Mesothelial cell of epicardium (in vitro differentiated cells): ENCODE data around the gene ELF3. TPM values are rescaled to one million over a fixed set of nuclear protein-coding genes. Genes with fewer than 3 reads are reported as not detected.
"Not testable (repeated sequence)": the region's sequence is repeated elsewhere in the genome, so short reads cannot be mapped to it uniquely, and the experiment has no call there.

Source experiments
- DNase-seq, 2 experiments: peaks; one replicate each; pipeline ENCODE4 v3.0.0; 2021; ENCODE audit warnings: low spot score in 2 of 2; ENCODE audit not compliant: unreplicated experiment in 2 of 2
- H3K27ac Mint-ChIP-seq: 2 replicates; pipeline ENCODE4 v1.8.0; 2021; ENCODE audit warnings: mixed read lengths
- H3K27me3 Mint-ChIP-seq: 2 replicates; pipeline ENCODE4 v1.8.0; 2021; ENCODE audit warnings: low read depth, mixed read lengths
- H3K36me3 Mint-ChIP-seq: 2 replicates; pipeline ENCODE4 v1.8.0; 2021; ENCODE audit warnings: mixed read lengths
- H3K4me1 Mint-ChIP-seq: 2 replicates; pipeline ENCODE4 v1.8.0; 2021; ENCODE audit warnings: mixed read lengths
- H3K4me3 Mint-ChIP-seq: 2 replicates; pipeline ENCODE4 v1.8.0; 2021; ENCODE audit warnings: mild to moderate bottlenecking, moderate library complexity, mixed read lengths
- H3K9me3 Mint-ChIP-seq: 2 replicates; pipeline ENCODE4 v1.8.0; 2021; ENCODE audit warnings: mixed read lengths
- CTCF ChIP-seq: fragments of 200-600 bp; sonication (generic); IDR thresholded peaks from one replicate; pipeline ENCODE4 v1.5.0; 2021; ENCODE audit warnings: antibody characterized with exemption; ENCODE audit not compliant: unreplicated experiment
- total RNA-seq: library from RNA; stranded (reverse); gene quantifications from 3 replicates; pipeline ENCODE4 v1.2.1, GENCODE V29; 2021

ELF3 gene
- total RNA-seq, 1 donor from 2014 or later, result 112 TPM

- H3K27me3 Mint-ChIP-seq, result no peaks in the 10 kb centered on the region
- no peak overlapping the region for H3K27ac Mint-ChIP-seq
- peaks cover 10% of the 10 kb centered on the region for H3K4me1 Mint-ChIP-seq
- no peaks in the 10 kb centered on the region for H3K9me3 Mint-ChIP-seq
- TF ChIP-seq CTCF, result no peak
- no peak overlapping the region for H3K4me3 Mint-ChIP-seq
- DNase-seq, result no peak
- H3K36me3 Mint-ChIP-seq, result no peaks in the 10 kb centered on the region
Measured at GRCh38 chr1:202054094-202054493, 43.7 kb downstream of the ELF3 start.

DNA sequence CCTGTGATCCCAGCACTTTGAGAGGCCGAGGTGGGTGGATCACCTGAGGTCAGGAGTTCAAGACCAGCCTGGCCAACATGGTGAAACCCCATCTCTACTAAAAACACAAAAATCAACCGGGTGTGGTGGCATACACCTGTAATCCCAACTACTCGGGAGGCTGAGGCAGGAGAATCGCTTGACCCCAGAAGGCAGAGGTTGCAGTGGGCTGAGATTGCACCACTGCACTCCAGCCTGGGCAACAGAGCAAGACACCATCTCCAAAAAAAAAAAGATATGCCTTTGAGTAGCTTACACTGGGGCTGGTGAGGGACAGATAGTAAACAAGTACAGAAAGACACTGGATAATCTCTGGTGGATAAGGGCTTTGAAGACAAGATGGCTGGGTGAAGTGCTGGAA is 44.3 kb downstream of the ELF3 start:
- H3K4me1 Mint-ChIP-seq, result peaks cover 12% of the 10 kb centered on the region
- H3K9me3 Mint-ChIP-seq, H3K27me3 Mint-ChIP-seq, H3K4me3 Mint-ChIP-seq, H3K27ac Mint-ChIP-seq, DNase-seq, H3K36me3 Mint-ChIP-seq: not testable (repeated sequence)

- Mint-ChIP-seq H3K4me1 (peaks cover 14% of the 10 kb centered on the region), H3K27me3 (no peaks in the 10 kb centered on the region), H3K9me3 (no peaks in the 10 kb centered on the region), H3K4me3 (no peak overlapping the region), H3K36me3 (no peaks in the 10 kb centered on the region), H3K27ac (peak overlapping the region; percentile 69)
- no peak for DNase-seq
- TF ChIP-seq CTCF, result no peak
Measured at GRCh38 chr1:202056644-202057334, 46.4 kb downstream of the ELF3 start.

DNA sequence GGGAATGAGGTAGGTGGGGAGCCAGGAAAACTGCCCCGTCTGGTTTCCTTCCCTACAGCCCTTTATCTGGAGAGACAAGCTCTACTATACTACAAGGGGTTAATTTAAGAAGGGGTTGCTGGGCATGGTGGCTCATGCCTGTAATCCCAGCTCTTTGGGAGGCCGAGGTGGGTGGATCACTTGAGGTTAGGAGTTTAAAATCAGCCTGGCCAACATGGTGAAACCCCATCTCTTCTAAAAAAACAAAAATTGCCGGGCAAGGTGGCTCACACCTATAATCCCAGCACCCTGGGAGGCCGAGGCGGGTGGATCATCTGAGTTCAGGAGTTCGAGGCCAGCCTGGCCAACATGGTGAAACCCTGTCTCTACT is 46.9 kb downstream of the ELF3 start:
- not testable (repeated sequence) for H3K4me3 Mint-ChIP-seq, H3K27me3 Mint-ChIP-seq, H3K36me3 Mint-ChIP-seq, H3K9me3 Mint-ChIP-seq, DNase-seq
- H3K4me1 Mint-ChIP-seq, result peaks cover 14% of the 10 kb centered on the region
- H3K27ac Mint-ChIP-seq, result peak overlapping the region; percentile 69

GRCh38 chr1:202058001-202058908 is 47.9 kb downstream of the ELF3 start:
- no peaks in the 10 kb centered on the region for H3K36me3 Mint-ChIP-seq
- no peaks in the 10 kb centered on the region for H3K27me3 Mint-ChIP-seq
- no peak overlapping the region for H3K4me3 Mint-ChIP-seq
- H3K4me1 Mint-ChIP-seq, result peaks cover 14% of the 10 kb centered on the region
- H3K27ac Mint-ChIP-seq, result peak overlapping the region; percentile 61
- no peak for DNase-seq
- no peak for TF ChIP-seq CTCF
- H3K9me3 Mint-ChIP-seq, result no peaks in the 10 kb centered on the region

DNA sequence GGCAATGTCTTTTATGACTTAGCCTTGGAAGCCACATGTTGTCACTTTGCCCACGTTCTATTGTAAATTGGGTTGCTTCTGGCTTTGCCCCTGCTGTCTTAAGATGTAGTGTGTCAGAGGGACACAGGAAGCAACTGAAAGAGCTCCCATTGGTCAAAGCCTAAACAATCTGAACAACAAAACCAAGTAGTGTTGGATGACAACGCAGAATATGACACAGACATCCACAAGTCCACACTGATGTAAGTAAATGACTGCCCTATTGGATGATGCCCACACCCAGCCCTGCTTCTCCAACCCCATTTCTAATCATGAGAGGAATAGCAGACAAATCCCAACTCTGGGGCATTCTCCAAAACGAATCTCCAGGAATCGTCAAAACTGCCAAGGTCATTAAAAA is 50.7 kb downstream of the ELF3 start:
- Mint-ChIP-seq H3K9me3 (no peaks in the 10 kb centered on the region), H3K4me1 (peaks cover 14% of the 10 kb centered on the region), H3K27me3 (no peaks in the 10 kb centered on the region), H3K27ac (no peak overlapping the region), H3K36me3 (no peaks in the 10 kb centered on the region), H3K4me3 (no peak overlapping the region)
- no peak for DNase-seq
- TF ChIP-seq CTCF, result no peak

DNA sequence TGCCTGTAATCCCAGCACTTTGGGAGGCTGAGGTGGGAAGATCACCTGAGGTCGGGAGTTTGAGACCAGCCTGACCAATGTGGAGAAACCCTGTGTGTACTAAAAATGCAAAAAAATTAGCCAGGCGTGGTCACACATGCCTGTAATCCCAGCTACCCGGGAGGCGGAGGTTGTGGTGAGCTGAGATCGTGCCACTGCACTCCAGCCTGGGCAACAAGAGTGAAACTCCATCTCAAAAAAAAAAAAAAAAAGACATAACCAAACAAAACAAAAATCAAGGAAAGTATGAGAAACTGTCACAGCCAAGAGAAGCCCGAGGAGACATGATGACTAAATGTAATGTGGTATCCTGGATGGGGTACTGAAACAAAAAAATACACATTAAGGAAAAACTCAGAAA is 51.4 kb downstream of the ELF3 start:
- H3K36me3 Mint-ChIP-seq, H3K27me3 Mint-ChIP-seq, DNase-seq, H3K4me3 Mint-ChIP-seq, H3K9me3 Mint-ChIP-seq, H3K27ac Mint-ChIP-seq: not testable (repeated sequence)
- peaks cover 11% of the 10 kb centered on the region for H3K4me1 Mint-ChIP-seq

DNA sequence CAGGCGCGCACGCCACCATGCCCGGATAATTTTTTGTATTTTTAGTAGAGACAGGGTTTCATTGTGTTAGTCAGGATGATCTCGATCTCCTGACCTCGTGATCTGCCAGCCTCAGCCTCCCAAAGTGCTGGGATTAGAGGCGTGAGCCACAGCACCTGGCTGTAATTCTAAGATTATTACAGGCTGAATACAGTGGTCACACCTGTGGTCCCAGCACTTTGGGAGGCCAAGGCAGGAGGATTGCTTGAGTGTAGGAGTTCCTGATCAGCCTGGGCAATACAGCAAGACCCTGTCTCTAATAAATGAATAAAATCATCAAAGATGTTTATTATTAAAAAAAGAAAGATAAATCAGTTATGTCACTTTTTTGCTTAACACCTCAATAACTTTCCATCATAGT is 52.2 kb downstream of the ELF3 start:
- not testable (repeated sequence) for H3K27me3 Mint-ChIP-seq, H3K36me3 Mint-ChIP-seq, H3K4me3 Mint-ChIP-seq, H3K27ac Mint-ChIP-seq, H3K4me1 Mint-ChIP-seq, DNase-seq, H3K9me3 Mint-ChIP-seq
